Adipocyte (in vitro differentiated cells): ENCODE results near the gene GRIFIN.
"Not testable (repeated sequence)": the region's sequence is repeated elsewhere in the genome, so short reads cannot be mapped to it uniquely, and the experiment has no call there.

Experiments used
- DNase-seq: peaks from one replicate; pipeline ENCODE4 v3.0.0-alpha.2; 2015; ENCODE audit warnings: low read depth
- H3K27me3 ChIP-seq: replicated peaks from 2 replicates; pipeline ENCODE4 v1.7.0; 2013; ENCODE audit warnings: mild to moderate bottlenecking, low read length, moderate library complexity; ENCODE audit not compliant: control insufficient read depth, insufficient read depth
- H3K36me3 ChIP-seq: 2 replicates; pipeline ENCODE4 v1.7.0; 2013; ENCODE audit warnings: low read length, mild to moderate bottlenecking, moderate library complexity; ENCODE audit not compliant: control insufficient read depth, insufficient read depth, severe bottlenecking
- H3K4me1 ChIP-seq: 2 replicates; pipeline ENCODE4 v1.7.0; 2013; ENCODE audit warnings: mild to moderate bottlenecking, low read length, moderate library complexity; ENCODE audit not compliant: control insufficient read depth, insufficient read depth
- H3K4me3 ChIP-seq: 2 replicates; pipeline ENCODE4 v1.7.0; 2013; ENCODE audit warnings: mild to moderate bottlenecking, low read length, moderate library complexity
- H3K9ac ChIP-seq: 2 replicates; pipeline ENCODE4 v1.7.0; 2013; ENCODE audit warnings: mild to moderate bottlenecking, low read length, moderate library complexity
- H3K9me3 ChIP-seq: 2 replicates; pipeline ENCODE4 v1.7.0; 2013; ENCODE audit warnings: mild to moderate bottlenecking, low read length, moderate library complexity; ENCODE audit not compliant: control insufficient read depth

The GRIFIN gene

DNA sequence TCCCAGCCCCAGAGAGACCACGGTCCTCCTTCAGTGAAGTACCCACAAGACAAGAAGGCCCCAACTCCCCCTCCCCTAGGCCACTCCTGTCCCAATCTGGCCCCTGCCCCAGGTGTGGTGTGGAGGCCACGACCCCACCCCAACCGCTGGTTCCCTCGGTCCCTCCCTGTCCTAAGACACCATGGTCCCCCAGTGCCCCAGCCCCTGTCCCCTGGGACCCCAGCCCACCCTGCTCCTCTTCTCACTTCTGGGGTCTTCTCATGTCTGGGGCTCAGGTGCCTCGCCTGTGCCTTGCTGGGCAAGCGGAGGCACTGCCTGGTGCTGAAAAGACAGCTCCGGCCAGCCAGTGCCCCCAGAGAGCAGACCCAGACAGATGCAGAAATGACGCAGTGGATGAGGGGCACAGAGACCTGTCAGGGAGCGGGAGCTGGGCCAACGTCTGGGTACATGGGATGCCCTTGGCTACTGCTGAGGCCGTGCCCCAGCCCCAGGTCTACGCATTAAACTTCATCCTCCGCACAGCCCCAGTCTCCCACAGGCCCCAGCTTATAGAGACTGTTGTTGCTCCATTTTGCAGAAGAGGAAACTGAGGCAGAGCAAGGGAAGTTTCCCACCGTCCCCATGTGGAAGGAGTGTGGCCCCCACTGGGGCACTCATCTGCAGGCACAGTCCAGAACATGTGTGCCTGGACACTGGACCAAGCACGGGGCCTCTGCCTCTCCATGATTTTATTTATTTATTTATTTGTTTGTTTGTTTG lies 14.8 kb downstream of the GRIFIN start:
- no peaks in the 10 kb centered on the region for H3K9me3 ChIP-seq
- H3K9ac ChIP-seq = no peak overlapping the region
- no peak overlapping the region for H3K4me3 ChIP-seq

DNA sequence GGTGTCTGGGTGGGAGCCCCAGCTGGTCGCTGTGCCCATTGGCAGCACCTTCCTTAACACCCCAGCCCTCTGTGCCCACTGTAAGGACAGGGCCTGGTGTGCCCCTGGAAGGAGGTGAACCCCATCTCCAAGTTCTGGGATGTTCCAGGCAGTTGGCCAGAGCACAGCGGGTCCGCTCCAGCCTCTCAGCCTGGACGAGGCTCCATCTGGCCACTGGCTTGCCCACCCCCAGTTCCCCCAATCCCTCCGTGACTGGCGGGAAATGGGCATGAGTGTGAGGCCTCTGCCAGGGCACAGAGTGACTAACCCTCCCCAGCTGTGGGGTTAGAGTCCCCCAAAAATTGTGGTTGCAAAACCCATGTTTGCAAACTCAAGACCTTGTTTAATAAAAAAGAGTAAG lies 15.6 kb downstream of the GRIFIN start:
- no peak for DNase-seq
- no peak overlapping the region for H3K9ac ChIP-seq
- no peaks in the 10 kb centered on the region for H3K9me3 ChIP-seq
- no peaks in the 10 kb centered on the region for H3K4me1 ChIP-seq
- no peaks in the 10 kb centered on the region for H3K36me3 ChIP-seq
- H3K27me3 ChIP-seq = peaks cover 5% of the 10 kb centered on the region
- H3K4me3 ChIP-seq = no peak overlapping the region

More for the DNA sequence above, 14.8 kb downstream of the GRIFIN start:
- H3K36me3 ChIP-seq = no peaks in the 10 kb centered on the region
- no peaks in the 10 kb centered on the region for H3K4me1 ChIP-seq
- H3K27me3 ChIP-seq = peaks cover 5% of the 10 kb centered on the region
- no peak for DNase-seq

DNA sequence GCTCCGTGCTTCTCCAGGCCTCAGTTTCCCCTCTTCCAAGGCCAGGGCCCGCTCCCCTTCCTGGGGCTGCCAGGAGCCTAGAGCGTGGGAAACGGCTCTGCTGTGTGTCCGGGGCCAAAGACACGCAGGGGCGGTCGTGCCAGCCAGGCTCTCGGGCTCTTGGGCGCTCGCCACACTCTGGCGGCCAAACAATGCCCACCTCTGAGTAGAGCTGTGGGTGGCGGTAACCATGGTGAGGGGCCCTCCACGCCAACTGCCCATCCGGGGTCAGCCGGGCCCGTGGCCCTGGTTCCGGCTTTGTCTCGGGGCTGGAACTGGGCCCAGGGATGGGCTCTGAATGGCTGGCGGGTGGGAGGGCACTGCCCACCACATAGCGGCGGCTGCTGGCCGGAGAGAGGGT lies 16.0 kb downstream of the GRIFIN start:
- no peak overlapping the region for H3K9ac ChIP-seq
- H3K4me1 ChIP-seq = no peaks in the 10 kb centered on the region
- no peak for DNase-seq
- H3K27me3 ChIP-seq = peaks cover 5% of the 10 kb centered on the region
- H3K4me3 ChIP-seq = no peak overlapping the region
- no peaks in the 10 kb centered on the region for H3K9me3 ChIP-seq
- H3K36me3 ChIP-seq = no peaks in the 10 kb centered on the region

DNA sequence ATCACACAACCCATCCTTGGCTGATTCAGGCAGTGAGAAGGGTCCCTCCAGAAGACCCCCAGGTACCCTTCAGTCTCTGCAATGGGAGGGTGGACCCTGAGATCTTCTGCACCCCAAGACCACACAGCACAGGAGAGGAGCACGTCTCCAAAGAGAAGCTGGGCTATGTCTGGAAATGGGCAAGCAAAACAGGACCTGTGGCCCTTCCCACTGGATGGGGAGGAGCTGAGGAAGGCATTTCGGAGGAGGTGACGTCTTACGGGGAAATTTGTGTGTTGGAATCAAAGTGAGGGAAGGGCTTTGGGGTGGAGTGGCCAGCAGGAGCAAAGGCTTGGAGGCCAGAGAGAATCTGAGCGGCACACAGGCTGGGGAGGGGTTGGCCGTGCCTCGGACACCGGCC lies 16.5 kb downstream of the GRIFIN start:
- Histone ChIP-seq H3K27me3 (peaks cover 5% of the 10 kb centered on the region), H3K4me3 (no peak overlapping the region), H3K36me3 (no peaks in the 10 kb centered on the region), H3K9me3 (no peaks in the 10 kb centered on the region), H3K4me1 (no peaks in the 10 kb centered on the region), H3K9ac (no peak overlapping the region)
- no peak for DNase-seq

DNA sequence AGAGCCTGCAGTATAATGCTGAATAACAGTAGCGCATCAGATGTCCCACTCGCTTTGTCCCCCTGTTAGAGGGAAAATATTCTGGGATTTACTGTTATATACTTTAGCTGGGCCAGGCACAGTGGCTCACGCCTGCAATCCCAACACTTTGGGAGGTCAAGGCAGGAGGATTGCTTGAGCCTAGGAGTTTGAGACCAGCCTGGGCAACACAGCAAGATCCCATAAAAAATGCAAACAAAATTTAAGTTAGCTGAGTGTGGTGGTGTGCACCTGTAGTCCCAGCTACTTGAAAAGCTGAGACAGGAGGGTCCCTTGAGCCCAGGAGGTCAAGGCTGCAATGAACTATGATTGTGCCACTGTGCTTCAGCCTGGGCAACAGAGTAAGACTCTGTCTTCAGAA lies 22.3 kb downstream of the GRIFIN start:
- H3K9me3 ChIP-seq, H3K36me3 ChIP-seq, DNase-seq, H3K4me3 ChIP-seq, H3K9ac ChIP-seq, H3K27me3 ChIP-seq: not testable (repeated sequence)
- peaks cover 11% of the 10 kb centered on the region for H3K4me1 ChIP-seq

DNA sequence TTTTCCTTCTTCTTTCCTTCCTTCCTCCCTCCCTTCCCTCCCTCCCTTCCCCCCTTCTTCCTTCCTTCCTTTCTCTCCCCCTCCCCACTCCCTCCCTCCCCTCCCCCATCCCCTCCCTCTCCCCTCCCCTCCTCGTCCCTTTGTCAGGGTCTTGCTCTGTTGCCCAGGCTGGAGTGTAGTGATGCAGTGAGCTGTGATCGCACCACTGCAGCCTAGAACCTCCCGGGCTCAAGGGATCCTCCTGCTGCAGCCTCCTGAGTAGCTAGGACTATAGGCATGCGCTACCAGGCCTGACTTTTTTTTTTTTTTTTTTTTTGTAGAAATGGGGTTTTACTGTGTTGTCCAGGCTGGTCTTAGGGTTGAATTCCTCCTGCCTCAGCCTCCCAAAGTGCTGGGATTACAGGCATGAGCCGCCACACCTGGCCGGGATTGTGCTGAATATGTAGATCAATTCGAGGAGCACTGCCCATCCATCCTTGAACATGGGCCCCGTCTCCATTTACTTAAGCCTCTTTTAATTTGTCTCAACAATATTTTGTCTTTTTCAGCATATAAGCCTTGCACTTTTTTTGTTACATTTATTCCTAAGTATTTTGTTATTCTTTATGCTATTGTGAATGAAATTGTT lies 23.4 kb downstream of the GRIFIN start:
- H3K4me1 ChIP-seq = peaks cover 11% of the 10 kb centered on the region
- no peak overlapping the region for H3K4me3 ChIP-seq
- H3K9me3 ChIP-seq = no peaks in the 10 kb centered on the region
- no peak for DNase-seq
- no peaks in the 10 kb centered on the region for H3K27me3 ChIP-seq
- no peak overlapping the region for H3K9ac ChIP-seq
- H3K36me3 ChIP-seq = no peaks in the 10 kb centered on the region

DNA sequence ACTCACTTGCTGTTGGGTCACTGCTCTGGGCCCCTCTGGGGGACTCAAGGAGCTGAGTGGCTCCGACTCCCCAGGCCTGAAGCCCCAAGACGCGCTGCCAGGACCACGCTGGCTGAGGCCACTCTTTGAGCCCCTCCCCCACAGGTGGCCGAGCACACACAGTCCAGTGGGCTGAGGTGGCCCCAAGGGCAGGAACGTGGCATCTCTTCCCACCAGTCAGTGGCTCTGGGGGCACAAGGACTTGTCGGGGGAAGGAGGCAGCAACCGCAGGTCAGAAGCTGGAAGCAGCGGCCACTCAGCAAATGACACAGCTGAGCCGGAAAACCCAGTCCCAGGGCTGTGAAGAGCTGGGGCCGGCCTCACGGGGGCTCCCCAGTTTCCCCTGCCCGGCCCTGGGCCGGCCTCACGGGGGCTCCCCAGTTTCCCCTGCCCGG lies 24.1 kb downstream of the GRIFIN start:
- H3K9ac ChIP-seq = peak overlapping the region; percentile 68
- H3K4me3 ChIP-seq = peak overlapping the region; percentile 63
- H3K9me3 ChIP-seq = no peaks in the 10 kb centered on the region
- no peak for DNase-seq
- H3K27me3 ChIP-seq = no peaks in the 10 kb centered on the region
- peaks cover 11% of the 10 kb centered on the region for H3K4me1 ChIP-seq
- H3K36me3 ChIP-seq = no peaks in the 10 kb centered on the region

DNA sequence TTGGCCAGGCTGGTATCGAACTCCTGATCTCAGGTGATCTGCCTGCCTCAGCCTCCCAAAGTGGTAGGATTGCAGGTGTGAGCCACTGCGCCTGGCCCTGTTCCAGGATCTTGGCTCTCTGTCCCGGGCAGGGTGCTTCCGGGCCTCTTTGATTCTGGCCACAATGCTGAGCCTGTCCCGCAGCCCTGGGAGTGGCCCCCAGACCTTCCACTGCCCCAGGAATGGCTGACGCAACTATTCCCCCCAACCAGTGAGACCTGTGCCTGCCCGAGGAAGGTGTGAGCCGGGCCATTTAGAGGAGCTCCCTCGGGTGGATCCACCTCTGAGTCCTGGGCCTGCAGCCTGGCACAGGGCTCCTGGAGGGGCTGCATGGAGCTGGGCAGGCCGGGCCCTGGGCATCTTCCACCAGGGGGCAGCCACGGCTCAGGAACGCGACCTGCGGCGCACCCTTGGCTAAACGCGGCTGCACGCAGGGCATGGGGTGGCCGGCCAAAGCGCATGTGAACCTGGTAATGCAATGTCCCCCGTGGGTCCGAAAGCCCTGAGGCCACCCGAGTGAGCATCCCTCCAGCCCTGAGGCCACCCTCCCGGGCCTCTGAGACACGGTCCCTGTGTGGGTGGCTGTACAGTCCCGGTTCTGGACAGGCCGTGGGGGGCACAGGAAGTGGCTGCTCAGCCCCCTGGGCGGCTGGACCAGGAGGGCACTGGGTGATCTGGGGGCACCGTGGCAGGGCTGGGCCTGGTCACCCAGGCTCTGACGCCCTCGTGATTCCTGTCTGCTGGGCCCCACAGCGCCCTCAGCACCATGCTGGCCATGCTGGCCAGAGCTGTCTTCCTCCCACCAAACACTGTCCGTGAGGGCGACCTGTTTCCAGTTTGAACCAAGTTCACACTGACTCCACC lies 24.8 kb downstream of the GRIFIN start:
- Histone ChIP-seq H3K4me3 (peak overlapping the region; percentile 63), H3K9ac (peak overlapping the region; percentile 68), H3K36me3 (no peaks in the 10 kb centered on the region), H3K27me3 (no peaks in the 10 kb centered on the region), H3K4me1 (peaks cover 12% of the 10 kb centered on the region), H3K9me3 (no peaks in the 10 kb centered on the region)
- DNase-seq = peak; percentile 85

DNA sequence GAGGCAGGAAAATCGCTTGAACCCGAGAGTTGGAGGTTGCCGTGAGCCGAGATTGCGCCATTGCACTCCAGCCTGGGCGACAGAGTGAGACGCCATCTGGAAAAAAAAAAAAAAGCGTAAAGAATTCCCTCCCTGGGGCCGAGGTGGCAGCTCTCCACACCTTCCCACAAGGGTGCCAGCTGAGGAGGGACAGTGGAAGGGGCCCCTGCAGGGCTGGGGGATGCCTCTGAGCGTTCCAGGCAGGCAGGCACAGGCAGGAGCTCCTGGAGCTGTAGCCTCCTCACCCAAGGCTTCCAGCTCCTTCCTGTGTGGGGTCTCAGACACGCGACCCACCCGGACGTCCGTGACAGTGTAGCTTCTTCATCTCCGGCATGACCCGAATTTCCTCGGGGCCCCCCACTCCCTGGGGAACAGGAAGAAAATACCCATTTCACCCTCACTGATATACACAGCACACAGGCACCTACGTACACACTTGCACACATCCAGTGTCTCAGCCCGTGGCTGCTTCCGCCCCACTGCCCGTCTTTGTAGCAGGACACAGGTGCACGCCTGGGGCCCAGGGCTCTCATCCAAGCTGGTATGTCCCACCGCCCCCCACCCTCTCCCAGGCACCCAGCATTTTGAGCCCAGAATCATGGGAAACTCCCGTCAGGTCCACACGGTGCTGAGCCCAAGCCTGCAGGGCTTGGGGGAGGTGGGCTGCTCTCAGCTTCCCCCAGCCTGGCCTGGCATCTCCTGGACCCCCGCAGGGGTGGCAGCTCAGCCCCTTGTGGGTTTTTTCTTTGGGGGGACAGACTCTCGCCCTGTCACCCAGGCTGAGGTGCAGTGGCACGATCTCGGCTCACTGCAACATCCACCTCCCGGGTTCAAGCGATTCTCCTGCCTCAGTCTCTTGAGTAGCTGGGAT lies 25.7 kb downstream of the GRIFIN start:
- Histone ChIP-seq H3K9me3 (no peaks in the 10 kb centered on the region), H3K27me3 (no peaks in the 10 kb centered on the region), H3K4me1 (peaks cover 22% of the 10 kb centered on the region), H3K9ac (no peak overlapping the region), H3K36me3 (no peaks in the 10 kb centered on the region), H3K4me3 (no peak overlapping the region)
- DNase-seq = no peak

DNA sequence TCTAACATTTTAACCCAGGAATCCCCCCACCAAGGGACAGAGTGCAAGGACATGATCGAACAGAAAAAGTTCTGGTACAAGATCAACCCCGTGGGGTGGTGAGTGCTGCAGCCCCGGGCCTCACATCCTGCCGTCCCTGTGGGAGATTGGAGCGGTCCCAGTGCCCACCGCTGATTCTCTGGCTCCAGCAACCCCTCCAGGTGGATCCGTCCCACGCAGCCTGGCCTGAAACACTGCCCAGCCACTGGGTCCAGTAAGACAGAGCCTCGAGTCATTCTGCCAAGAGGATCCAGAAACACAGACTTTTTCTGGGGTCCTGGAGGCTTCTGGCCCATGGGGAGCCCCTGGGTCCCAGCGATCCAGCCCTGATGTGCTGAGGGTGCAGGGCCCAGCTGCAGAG lies 29.5 kb downstream of the GRIFIN start:
- Histone ChIP-seq H3K9ac (no peak overlapping the region), H3K27me3 (no peaks in the 10 kb centered on the region), H3K9me3 (no peaks in the 10 kb centered on the region), H3K36me3 (no peaks in the 10 kb centered on the region), H3K4me3 (no peak overlapping the region), H3K4me1 (peaks cover 30% of the 10 kb centered on the region)
- no peak for DNase-seq
